GM12872 (cell line): Measurements from ENCODE around the gene PNPLA5.

Experiments
- CTCF ChIP-seq: IDR thresholded peaks from 3 replicates; pipeline ENCODE4 v1.5.1; 2011; ENCODE audit warnings: low read depth, mild to moderate bottlenecking, low read length, moderate library complexity; ENCODE audit not compliant: insufficient read depth

The PNPLA5 gene

DNA sequence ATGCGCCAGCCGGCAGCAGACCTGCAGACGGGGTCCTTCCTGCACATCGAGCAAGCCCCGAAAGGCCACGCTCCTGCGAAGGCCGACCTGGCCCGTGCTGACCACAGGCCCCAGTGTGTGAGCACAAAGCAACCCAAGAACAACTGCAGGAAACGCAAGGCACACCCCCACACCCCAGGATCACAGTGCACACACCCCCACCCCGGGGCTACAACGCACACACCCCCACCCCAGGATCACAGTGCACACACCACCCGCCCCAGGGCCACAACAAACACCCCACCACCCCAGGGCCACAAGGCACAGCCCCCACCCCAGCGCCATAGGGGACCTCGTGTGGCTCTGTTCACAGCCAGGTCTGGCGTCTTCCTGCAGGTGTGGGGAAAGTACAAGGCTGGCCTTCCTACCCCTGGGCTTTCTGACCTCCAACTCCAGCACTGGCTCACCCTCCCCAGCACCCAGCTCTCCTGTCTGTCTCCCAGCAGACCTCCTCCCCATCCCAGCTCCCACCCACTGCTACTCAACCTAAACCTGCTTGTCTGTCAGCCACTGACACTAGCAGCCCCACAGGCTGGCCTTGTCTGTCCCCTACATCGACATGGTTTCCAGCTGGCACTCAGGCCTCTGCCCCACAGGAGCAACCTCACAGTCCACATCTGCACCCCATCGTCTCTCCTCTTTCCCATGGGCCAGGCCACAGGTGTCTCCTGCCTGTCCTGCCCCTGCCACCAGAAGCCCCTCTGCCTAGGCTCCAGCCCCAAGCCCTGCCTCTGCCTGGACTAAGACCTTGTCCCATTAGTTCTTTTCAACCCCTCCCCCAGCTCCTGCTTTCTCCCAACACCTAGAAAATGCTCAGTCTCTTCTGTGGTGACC, 59.2 kb downstream of the PNPLA5 start:
- no peak for TF ChIP-seq CTCF

- TF ChIP-seq CTCF, result no peak
Measured at GRCh38 chr22:43831561-43832392, 60.0 kb downstream of the PNPLA5 start.

DNA sequence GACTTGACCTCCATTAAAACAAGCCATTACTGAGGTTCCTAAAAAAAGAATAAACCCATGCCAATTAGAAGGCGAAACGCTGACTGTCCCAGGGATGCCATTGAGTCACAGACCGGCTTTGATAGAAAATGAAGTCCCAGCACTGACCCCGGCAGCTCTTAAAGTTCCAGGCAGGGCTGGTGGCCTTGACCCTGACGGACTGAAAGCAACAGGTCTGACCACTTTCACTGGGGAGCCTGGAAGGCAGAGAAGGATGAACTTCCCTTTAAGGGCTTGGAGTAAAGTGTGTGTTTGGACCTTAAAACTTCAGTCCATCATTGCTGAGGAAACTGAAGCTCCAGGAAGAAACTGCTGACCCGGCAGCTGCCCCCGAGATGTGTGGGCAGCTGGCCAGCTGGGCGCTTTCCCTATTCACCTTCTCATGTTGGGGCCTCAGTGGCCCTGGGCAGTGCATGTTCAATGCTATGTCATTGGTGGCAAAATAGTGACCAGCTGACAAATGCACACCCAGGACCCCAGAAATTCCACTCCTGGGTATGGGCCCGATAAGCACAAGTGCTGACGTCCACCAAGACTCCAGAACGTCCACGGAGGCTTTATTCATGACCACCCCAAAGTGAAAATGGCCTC, 60.8 kb downstream of the PNPLA5 start:
- no peak for TF ChIP-seq CTCF

GRCh38 chr22:43829904-43830851, 61.6 kb downstream of the PNPLA5 start:
- no peak for TF ChIP-seq CTCF
